ENCODE measurements around the gene CLIP1. TPM values are rescaled to one million over a fixed set of nuclear protein-coding genes. Genes with fewer than 3 reads are reported as not detected.

Gene CLIP1
- total and polyA plus RNA-seq, 2 of the 13 experiments (the other 11 are each of a cell fraction or from before 2014, with no cell fraction given) = 28.9 to 43.7 TPM

GRCh38 chr12:122306407-122306806, 116.1 kb downstream of the CLIP1 start (continued):
- TF ChIP-seq ZBTB25 (CRISPR knock-in tag; IDR thresholded peaks at IDR 0.05) (no peak), XRCC5 (optimal IDR thresholded peaks at IDR 0.05; ENCODE audit: low read length) (peak; percentile 62), ZNF234 (CRISPR knock-in tag; conservative IDR thresholded peaks at IDR 0.05) (no peak), ATRX (CRISPR knock-in tag; IDR thresholded peaks at IDR 0.05; ENCODE audit: borderline replicate concordance) (no peak), ZNF317 (CRISPR knock-in tag; IDR thresholded peaks at IDR 0.05) (no peak), ARID5B (CRISPR knock-in tag; IDR thresholded peaks at IDR 0.05) (no peak), RBFOX2 (IDR thresholded peaks at IDR 0.05; ENCODE audit: low read depth, low read length) (no peak), ZNF674 (CRISPR knock-in tag; IDR thresholded peaks at IDR 0.05; ENCODE audit: low read depth) (no peak), TFE3 (CRISPR knock-in tag; IDR thresholded peaks at IDR 0.05) (no peak), ZNF646 (CRISPR knock-in tag; IDR thresholded peaks at IDR 0.05) (no peak), ZMYM4 (CRISPR knock-in tag; IDR thresholded peaks at IDR 0.05) (0 out of 2 replicates have a peak, but pooled peaks have one; percentile 16), TBP (CRISPR knock-in tag; IDR thresholded peaks at IDR 0.05) (no peak), ZNF3 (CRISPR knock-in tag; IDR thresholded peaks at IDR 0.05) (no peak), ZFYVE20 (CRISPR knock-in tag; IDR thresholded peaks at IDR 0.05; ENCODE audit: borderline replicate concordance, low read depth) (no peak), ZNF607 (CRISPR knock-in tag; IDR thresholded peaks at IDR 0.05; ENCODE audit: borderline replicate concordance) (no peak), ZNF12 (CRISPR knock-in tag; IDR thresholded peaks at IDR 0.05) (no peak)
